ENCODE measurements around the gene UNC93B1. TPM values are rescaled to one million over a fixed set of nuclear protein-coding genes. Genes with fewer than 3 reads are reported as not detected.

Gene UNC93B1
- total and polyA plus RNA-seq, 11 donors, result 5.0 to 34.2 (median 6.9) TPM

DNA sequence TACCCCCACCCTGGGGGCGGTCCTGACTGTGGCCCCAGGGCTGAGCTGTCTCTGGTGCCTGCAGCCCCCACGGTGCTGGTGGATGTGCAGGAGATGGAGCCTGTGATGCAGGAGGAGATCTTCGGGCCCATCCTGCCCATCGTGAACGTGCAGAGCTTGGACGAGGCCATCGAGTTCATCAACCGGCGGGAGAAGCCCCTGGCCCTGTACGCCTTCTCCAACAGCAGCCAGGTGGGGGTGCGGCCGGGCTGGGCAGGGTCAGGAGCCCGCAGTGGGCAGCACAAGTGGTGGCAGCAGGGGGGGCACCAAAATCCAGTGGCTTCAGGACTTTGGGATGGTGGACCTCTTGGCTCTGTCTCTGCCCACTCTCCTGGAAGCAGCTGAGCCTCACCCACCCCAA lies 18.6 kb upstream of the UNC93B1 start:
- DNase-seq (peak in 1 of 5 donors; percentile 39), ATAC-seq (no peak)
- H3K27me3 ChIP-seq, result no peaks in the 10 kb centered on the region
- WGBS, 4 donors, result 80 to 88% (median 86%) methylated on average over 12 to 13 of the region's 13 CpGs
- intact Hi-C loops (cut with DNase I), result no loop called here
- no peak overlapping the region for H3K4me3 ChIP-seq
- peaks cover 0 to 17% (median 0%) of the 10 kb centered on the region in 9 donors for H3K36me3 ChIP-seq
- peaks cover 0 to 8% (median 0%) of the 10 kb centered on the region in 12 donors for H3K9me3 ChIP-seq
- TF ChIP-seq, protein P1, sequence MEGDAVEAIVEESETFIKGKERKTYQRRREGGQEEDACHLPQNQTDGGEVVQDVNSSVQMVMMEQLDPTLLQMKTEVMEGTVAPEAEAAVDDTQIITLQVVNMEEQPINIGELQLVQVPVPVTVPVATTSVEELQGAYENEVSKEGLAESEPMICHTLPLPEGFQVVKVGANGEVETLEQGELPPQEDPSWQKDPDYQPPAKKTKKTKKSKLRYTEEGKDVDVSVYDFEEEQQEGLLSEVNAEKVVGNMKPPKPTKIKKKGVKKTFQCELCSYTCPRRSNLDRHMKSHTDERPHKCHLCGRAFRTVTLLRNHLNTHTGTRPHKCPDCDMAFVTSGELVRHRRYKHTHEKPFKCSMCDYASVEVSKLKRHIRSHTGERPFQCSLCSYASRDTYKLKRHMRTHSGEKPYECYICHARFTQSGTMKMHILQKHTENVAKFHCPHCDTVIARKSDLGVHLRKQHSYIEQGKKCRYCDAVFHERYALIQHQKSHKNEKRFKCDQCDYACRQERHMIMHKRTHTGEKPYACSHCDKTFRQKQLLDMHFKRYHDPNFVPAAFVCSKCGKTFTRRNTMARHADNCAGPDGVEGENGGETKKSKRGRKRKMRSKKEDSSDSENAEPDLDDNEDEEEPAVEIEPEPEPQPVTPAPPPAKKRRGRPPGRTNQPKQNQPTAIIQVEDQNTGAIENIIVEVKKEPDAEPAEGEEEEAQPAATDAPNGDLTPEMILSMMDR (IDR thresholded peaks at IDR 0.05), result no peak
- TF ChIP-seq POLR2A (IDR thresholded peaks at IDR 0.05), result no peak
- no peak overlapping the region for H3K27ac ChIP-seq
- H3K4me1 ChIP-seq, result peaks cover 0 to 3% (median 0%) of the 10 kb centered on the region in 12 donors

DNA sequence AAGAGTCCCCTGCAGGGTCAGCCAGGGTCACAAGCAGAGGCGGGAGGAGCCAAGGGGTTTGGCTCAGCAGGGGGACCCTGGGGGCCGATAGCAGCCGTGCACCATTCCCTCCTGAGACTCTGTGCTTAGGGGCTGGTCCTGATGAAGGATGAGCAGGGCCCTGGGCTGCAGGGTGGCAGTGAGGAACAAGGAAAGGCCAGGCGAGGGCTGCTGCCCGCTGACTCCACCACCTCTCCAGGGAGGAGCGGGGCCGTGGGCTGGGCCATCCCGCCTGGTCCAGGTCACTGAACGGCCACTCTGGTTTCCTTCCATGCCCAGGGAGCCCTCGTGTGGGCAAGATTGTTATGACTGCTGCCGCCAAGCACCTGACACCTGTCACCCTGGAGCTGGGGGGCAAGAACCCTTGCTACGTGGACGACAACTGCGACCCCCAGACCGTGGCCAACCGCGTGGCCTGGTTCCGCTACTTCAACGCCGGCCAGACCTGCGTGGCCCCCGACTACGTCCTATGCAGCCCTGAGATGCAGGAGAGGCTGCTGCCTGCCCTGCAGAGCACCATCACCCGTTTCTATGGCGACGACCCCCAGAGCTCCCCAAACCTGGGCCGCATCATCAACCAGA lies 17.4 kb upstream of the UNC93B1 start:
- TF ChIP-seq POLR2A (IDR thresholded peaks at IDR 0.05), result no peak
- TF ChIP-seq, protein P1 (IDR thresholded peaks at IDR 0.05), result peak in 3 of 12 donors; percentile 7 to 12 (median 9)
- Histone ChIP-seq H3K4me3 (no peak overlapping the region), H3K27me3 (no peaks in the 10 kb centered on the region), H3K4me1 (peaks cover 0 to 12% (median 1%) of the 10 kb centered on the region in 12 donors), H3K27ac (no peak overlapping the region), H3K9me3 (peaks cover 0 to 8% (median 0%) of the 10 kb centered on the region in 12 donors), H3K36me3 (peaks cover 0 to 17% (median 0%) of the 10 kb centered on the region in 9 donors)
- DNase-seq, result peak in 1 of 5 donors; percentile 54
- peak in 2 of 4 donors; percentile 23 to 32 for ATAC-seq
- intact Hi-C loops (cut with DNase I), result no loop called here
- 69 to 75% (median 74%) methylated on average over 26 to 27 of the region's 27 CpGs for WGBS, 4 donors

DNA sequence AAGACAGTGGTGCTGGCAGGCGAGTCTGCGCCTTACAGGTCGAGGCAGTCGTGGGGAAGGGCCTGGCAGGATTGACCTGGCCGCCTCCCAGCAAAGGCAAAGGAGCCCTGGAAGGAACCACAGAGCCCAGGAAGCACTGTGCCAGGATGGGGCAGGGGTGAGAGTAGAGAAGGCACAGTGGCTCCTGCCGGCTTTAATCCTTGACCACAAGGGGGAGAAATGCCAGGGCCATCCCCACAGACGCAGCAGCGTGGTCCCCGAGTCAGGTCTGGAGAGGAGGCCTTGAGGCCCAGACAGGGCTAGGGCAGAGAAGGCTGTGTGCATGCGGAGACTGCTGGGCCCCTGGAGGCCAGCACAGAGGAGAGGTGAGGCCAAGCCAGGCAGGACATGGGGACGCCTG lies 16.7 kb upstream of the UNC93B1 start:
- H3K4me1 ChIP-seq, result peaks cover 0 to 12% (median 1%) of the 10 kb centered on the region in 12 donors
- peak in 1 of 5 donors; percentile 40 for DNase-seq
- TF ChIP-seq POLR2A (IDR thresholded peaks at IDR 0.05), result no peak
- TF ChIP-seq, protein P1 (IDR thresholded peaks at IDR 0.05), result peak in 4 of 12 donors; percentile 19 to 28 (median 24)
- intact Hi-C loops (cut with DNase I), result no loop called here
- H3K27ac ChIP-seq, result no peak overlapping the region
- H3K36me3 ChIP-seq, result peaks cover 0 to 11% (median 0%) of the 10 kb centered on the region in 9 donors
- H3K27me3 ChIP-seq, result no peaks in the 10 kb centered on the region
- WGBS, 4 donors, result 53 to 64% (median 60%) methylated on average over 10 to 11 of the region's 11 CpGs
- H3K4me3 ChIP-seq, result no peak overlapping the region
- peaks cover 0 to 8% (median 0%) of the 10 kb centered on the region in 12 donors for H3K9me3 ChIP-seq
- ATAC-seq, result peak in 3 of 4 donors; percentile 6 to 29 (median 21)

DNA sequence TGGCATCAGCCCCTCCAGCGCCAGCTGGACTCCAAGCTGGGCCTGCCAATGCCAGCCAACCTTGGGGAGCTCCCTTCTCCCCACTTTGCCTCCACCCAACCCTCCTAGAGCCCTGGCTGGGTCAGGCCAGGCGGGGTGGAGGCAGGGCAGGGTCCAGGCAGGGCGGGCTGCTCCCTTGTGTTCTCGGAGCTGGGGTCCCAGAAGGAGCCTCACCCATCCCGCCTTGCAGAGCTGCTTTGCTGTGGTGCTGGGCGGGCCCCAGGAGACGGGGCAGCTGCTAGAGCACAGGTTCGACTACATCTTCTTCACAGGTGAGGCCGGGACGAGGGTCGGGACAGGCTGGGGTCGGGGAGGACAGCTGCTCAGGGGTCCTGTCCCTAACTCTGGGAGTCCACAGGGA lies 15.6 kb upstream of the UNC93B1 start:
- H3K27me3 ChIP-seq, result no peaks in the 10 kb centered on the region
- ATAC-seq (no peak), DNase-seq (no peak)
- intact Hi-C loops (cut with DNase I), result loop anchor here in 1 of 10 donors (10.0 kb wide), 1 partner anchor 185 kb away; no protein-coding TSS in a partner anchor
- peaks cover 0 to under 1% (median 0%) of the 10 kb centered on the region in 9 donors for H3K36me3 ChIP-seq
- H3K4me1 ChIP-seq, result peaks cover 0 to 12% (median 1%) of the 10 kb centered on the region in 12 donors
- H3K4me3 ChIP-seq, result no peak overlapping the region
- peaks cover 0 to 4% (median 0%) of the 10 kb centered on the region in 12 donors for H3K9me3 ChIP-seq
- no peak for TF ChIP-seq POLR2A (IDR thresholded peaks at IDR 0.05)
- TF ChIP-seq, protein P1 (IDR thresholded peaks at IDR 0.05), result no peak
- 86 to 92% (median 90%) methylated on average over 9 to 12 of the region's 12 CpGs for WGBS, 4 donors
- no peak overlapping the region for H3K27ac ChIP-seq
